22Rv1 (cell line): ENCODE results near the gene RTN1.

Source experiments
- CTCF ChIP-seq: fragments of 450-650 bp; IDR thresholded peaks from 2 replicates; pipeline ENCODE4 v1.5.1; 2017; ENCODE audit warnings: mild to moderate bottlenecking
- ZFX ChIP-seq: fragments of 450-650 bp; IDR thresholded peaks from 2 replicates; pipeline ENCODE4 v1.6.1; 2017; ENCODE audit warnings: antibody characterized with exemption, borderline replicate concordance

- TF ChIP-seq CTCF (no peak), ZFX (no peak)
Measured at GRCh38 chr14:59634617-59635016, 236.0 kb downstream of the RTN1 start.
